Peyer's patch (tissue), 4 donors: ENCODE data around the gene ACACA.

Experiments used
- POLR2A ChIP-seq, 2 donors: fragments of 450-650 bp; IDR thresholded peaks; one replicate each; pipeline ENCODE4 v1.5.1; 2017; ENCODE audit warnings: antibody characterized with exemption in 2 of 2, mild to moderate bottlenecking in 2 of 2, moderate library complexity in 2 of 2
- TF ChIP-seq, protein P1 (sequence below), 6 experiments: fragments of 450-650 bp in 4 of 6; fragments of 200-600 bp in 2 of 6; sonication (generic) in 1 of 6; IDR thresholded peaks; one replicate each; pipeline ENCODE4 v1.5.1; 2017 to 2019; ENCODE audit warnings: antibody characterized with exemption in 6 of 6, mild to moderate bottlenecking in 3 of 6, moderate library complexity in 1 of 6

DNA sequence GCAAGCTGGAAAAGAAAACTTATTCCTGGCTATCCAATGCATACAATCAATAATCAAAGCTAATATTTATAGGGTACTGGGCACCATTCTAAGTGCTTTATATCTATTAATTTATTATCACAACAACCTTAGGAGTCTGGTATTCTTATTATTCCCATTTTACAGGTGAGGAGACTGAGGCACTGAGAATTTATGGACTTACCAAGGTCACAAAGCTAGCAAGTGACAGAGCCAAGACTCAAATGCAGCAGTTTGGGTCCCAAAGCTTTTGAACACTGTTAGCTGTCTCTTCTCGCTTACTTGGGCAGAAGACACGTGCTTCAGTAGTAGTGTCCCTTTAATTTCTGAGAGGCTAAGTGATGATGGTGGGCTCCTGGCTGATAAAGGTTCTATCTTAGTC lies 305.3 kb downstream of the ACACA start:
- TF ChIP-seq, protein P1, sequence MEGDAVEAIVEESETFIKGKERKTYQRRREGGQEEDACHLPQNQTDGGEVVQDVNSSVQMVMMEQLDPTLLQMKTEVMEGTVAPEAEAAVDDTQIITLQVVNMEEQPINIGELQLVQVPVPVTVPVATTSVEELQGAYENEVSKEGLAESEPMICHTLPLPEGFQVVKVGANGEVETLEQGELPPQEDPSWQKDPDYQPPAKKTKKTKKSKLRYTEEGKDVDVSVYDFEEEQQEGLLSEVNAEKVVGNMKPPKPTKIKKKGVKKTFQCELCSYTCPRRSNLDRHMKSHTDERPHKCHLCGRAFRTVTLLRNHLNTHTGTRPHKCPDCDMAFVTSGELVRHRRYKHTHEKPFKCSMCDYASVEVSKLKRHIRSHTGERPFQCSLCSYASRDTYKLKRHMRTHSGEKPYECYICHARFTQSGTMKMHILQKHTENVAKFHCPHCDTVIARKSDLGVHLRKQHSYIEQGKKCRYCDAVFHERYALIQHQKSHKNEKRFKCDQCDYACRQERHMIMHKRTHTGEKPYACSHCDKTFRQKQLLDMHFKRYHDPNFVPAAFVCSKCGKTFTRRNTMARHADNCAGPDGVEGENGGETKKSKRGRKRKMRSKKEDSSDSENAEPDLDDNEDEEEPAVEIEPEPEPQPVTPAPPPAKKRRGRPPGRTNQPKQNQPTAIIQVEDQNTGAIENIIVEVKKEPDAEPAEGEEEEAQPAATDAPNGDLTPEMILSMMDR (IDR thresholded peaks at IDR 0.05): no peak
- no peak for TF ChIP-seq POLR2A (IDR thresholded peaks at IDR 0.05)
